GM19035 (cell line): ENCODE data around the gene BAHD1.

Experiments
- ATAC-seq: cut with Tn5 transposase; IDR thresholded peaks from one replicate; pipeline ENCODE4 v1.9.1; 2021; ENCODE audit not compliant: unreplicated experiment

Gene BAHD1

GRCh38 chr15:40440743-40441564, at the start of gene BAHD1:
Gene BAHD1 (plus strand): TSS chr15:40440953. CDS start chr15:40458465, 17,512 bp downstream.
- peak; percentile 87 for ATAC-seq

DNA sequence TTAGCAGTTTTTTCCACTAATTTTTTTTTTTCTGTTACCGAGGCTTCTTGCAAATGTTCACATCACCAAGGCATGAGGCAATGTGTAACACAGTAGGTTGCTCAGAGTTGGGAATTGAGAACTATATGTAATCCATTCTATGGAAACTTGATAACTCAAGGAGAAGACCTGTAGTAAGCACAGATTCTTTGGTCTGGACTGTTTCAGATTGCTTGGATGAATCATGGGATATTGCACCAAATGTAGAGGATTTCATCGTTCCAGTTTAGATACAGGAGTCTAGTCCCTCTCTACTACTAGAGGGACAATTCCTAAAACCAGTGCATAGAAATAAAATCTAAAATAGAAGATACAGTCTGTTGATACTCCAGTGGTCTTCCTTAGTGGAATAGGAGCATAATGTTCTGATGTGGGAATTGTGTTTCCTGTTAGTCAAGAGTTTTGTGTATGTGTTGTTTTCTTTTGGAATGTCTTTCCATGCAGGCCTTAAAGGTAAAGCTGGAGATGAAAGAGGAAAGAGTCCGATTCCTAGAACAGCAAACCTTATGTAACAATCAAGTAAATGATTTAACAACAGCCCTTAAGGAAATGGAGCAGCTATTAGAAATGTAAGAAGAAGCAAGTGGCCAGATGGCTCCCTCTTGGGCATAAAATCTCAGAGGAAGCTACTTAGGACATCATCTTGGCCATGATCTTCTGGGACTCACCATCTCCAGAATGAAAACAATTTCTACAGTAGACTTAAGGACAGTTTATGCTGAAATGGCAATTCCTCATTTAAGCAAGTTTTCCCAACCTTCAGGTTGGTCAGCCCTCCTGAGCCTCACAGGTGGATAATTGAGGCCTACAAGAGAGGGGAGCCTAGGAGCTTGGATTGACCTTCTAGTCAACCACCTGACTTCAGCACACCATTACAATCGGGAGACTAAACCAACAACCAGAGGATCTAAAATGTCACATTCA, 47.5 kb upstream of the BAHD1 start:
- ATAC-seq: no peak

DNA sequence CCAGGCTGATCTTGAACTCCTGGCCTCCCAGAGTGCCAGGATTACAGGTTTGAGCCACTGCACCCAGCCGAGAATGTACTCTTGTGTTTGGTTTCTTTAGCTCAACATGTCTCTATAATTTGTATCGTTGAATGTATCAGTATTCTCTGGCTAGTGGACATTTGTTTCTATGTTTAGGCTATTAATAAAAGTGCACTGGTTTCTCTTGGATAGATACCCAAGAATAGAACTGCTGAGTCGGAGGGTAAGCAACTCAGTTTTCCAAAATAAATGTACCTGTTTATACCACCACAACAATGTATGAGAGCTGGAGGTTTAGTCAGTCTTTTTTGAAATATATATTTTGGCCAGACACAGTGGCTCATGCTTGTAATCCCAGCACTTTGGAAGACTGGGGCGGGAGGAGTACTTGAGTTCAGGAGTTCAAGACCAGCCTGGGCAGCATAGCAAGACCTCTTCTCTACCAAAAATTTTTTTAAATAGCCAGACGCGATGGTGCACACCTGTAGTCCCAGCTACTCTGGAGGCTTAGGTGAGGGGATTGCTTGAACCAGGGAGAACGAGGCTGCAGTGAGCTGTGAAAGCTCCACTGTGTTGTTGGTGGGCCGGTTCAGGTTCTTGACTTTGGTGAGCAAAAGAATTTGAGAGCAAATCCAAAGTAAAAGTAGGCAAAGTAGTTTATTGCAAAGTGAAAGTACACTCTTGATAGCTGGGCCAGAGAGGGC, 42.9 kb upstream of the BAHD1 start:
- ATAC-seq: no peak

- ATAC-seq: peak; percentile 73
Observed at GRCh38 chr15:40398413-40398873, 42.3 kb upstream of the BAHD1 start.

DNA sequence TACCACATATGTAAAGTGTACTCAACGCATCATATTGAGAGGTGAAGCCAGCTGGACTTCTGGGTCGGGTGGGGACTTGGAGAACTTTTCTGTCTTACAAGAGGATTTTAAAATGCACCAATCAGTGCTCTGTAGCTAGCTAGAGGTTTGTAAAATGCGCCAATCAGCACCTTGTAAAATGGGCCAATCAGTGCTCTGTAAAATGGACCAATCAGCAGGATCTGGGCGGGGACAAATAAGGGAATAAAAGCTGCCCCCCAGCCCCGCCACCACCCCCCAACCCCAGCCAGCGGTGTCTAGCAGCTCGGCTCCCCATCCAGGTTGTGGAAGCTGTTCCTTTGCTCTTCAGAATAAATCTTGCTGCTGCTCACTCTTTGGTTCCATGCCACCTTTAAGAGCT, 41.4 kb upstream of the BAHD1 start:
- no peak for ATAC-seq

GRCh38 chr15:40405501-40406381, 35.0 kb upstream of the BAHD1 start, which contains the start of gene IVD:
Gene IVD (plus strand): TSS chr15:40405795. CDS start chr15:40405828, 33 bp downstream.
- peak; percentile 82 for ATAC-seq

GRCh38 chr15:40407330-40407990, 33.3 kb upstream of the BAHD1 start:
- peak; percentile 52 for ATAC-seq

- ATAC-seq: no peak
Observed at GRCh38 chr15:40409366-40409765, 31.4 kb upstream of the BAHD1 start.

GRCh38 chr15:40410476-40410875, 30.3 kb upstream of the BAHD1 start:
- no peak for ATAC-seq

- ATAC-seq: no peak
Observed at GRCh38 chr15:40412095-40412759, 28.5 kb upstream of the BAHD1 start.

GRCh38 chr15:40413036-40413435, 27.7 kb upstream of the BAHD1 start:
- no peak for ATAC-seq

DNA sequence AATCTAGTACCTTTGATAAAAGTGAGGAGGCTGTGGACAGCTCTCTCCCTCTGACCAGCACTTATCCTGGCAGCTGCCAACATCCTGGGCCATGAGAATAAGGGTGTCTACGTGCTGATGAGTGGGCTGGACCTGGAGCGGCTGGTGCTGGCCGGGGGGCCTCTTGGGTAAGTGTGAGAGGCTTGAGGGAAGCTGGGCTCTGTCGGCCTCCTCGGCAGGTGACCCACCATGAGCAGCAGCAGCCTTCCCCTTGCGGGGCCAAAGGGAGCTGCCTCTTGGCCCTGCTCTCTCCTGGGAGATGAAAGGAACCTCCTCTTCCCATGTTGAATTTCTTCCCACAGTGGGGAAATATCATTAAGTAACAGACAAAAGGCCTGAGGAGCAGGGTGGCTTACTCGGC, 25.9 kb upstream of the BAHD1 start:
- ATAC-seq: no peak

- no peak for ATAC-seq
Observed at GRCh38 chr15:40415226-40415625, 25.5 kb upstream of the BAHD1 start.

- ATAC-seq: no peak
Observed at GRCh38 chr15:40416056-40416455, 24.7 kb upstream of the BAHD1 start.

DNA sequence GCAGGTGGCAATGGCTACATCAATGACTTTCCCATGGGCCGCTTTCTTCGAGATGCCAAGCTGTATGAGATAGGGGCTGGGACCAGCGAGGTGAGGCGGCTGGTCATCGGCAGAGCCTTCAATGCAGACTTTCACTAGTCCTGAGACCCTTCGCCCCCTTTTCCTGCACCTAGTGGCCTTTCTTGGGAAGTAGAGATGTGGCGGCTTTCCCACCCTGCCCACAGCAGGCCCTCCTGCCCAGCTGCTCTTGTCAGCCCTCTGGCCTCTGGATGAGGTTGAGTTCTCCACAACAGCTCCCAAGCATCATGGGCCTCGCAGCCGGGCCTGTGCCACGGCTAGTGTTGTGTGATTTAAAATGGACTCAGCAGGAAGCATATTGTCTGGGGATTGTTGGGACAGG, 22.6 kb upstream of the BAHD1 start:
- no peak for ATAC-seq

- ATAC-seq: no peak
Observed at GRCh38 chr15:40420071-40420713, 20.6 kb upstream of the BAHD1 start.

GRCh38 chr15:40420793-40421192, 20.0 kb upstream of the BAHD1 start:
- no peak for ATAC-seq
